NCI-H187 (cell line): ENCODE results near the gene KRTAP10-9.
A peak's percentile ranks its signal among the peaks of the same experiment; 100 is the strongest.
"Not testable (repeated sequence)": the region's sequence is repeated elsewhere in the genome, so short reads cannot be mapped to it uniquely, and the experiment has no call there.

Experiments used
- DNase-seq, 2 experiments: peaks; one replicate each; lab custom pipeline; 2025; lab: John Stamatoyannopoulos, UW

Gene KRTAP10-9

DNA sequence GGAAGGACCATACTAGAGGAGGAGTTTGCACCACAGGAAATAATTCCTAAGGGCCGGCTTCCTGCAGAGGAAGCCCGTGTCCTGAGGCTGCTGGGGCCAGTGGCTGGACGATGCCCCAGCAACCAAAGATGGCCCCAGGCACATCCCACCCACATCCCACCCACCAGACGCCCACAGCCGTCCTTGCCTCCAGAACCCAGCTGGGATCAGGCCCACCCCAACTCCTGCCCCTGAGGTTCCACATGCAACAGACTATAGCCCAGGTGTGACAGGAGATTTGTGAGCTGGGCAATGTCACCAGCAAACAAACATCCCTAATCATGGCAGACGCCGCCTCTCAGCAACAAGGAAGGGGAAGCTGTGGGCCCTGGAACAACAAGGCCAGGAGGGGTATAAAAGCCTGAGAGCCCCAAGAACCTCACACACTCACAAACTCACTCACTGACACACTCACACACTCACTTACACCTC lies at the start of gene KRTAP10-9:
Gene KRTAP10-9, plus strand, starts transcription at position 421 of the 471 bp plus-strand sequence. CDS start 79 bp downstream, outside the sequence.
- DNase-seq, result no peak

DNA sequence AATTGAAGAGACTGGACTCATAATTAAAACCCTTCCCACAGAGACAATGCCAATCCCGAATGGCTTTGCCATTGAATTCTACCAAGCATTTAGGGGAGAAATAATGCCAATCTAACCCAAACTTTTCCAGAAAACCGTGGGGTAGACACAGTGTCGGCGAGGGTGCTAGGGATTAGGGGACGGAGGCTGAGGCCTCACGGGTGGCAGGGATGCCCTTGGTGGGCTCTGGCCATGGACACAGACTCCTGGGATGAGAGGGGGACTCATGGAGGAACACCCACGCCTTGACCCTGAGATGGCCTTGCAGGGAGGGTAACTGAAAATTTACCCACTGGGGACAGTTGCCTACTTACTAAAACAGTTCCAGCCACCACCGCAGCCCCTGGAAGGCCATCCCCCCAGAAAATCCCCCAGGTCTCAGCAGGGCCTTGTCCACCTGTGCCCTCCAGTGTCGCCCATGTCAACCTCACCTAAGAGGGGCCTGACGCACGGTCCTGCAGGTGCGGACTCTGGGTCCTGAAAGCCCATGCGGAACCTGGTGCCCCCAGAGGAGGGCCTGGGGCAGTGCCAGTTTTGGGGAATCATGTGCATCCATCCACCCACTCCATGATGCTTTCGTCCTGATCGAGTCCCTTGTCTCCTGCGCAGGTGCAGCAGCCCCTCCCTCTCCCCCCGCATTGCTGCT lies 48.4 kb upstream of the KRTAP10-9 start:
- DNase-seq, result no peak

DNA sequence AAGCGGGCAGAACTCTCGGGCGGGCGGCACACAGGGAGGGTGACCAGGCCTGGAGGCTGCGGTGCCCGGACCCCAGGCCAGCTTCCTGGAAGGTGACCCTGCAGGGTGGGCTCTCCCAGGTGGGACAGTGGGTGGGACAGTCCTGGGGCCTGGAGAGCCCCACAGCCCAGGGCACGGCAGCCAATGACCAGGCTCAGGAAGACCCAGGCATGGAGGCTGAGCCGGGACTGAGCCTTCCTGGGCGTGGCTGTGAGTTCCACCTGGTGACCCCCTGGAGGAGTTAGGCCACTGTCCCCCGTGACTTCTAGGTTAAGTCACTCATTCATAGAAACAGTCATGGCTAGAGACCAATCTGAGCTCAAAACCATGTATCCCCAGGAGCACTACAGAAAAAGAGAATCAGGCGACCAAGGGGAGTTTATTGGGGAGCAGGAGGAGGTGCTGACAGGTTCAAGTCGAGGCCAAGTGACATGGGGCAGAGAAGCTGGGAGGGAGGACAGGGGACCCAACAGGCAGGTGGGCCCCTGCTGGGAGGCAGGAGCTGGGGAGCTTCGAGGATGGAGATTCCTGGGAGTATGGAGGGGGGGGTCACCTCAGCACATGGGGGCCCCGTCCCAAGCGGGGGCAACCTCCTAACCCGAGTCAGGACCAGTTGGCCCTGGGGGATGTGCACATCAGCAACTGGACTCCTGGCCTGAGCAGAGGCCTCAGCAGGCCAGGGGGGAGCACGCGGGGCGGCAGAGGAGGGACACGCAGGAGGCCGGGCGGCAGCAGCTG lies 47.6 kb upstream of the KRTAP10-9 start:
- DNase-seq, result no peak

- no peak for DNase-seq
These were observed 47.1 kb upstream of the KRTAP10-9 start for GRCh38 chr21:44579833-44580144.

DNA sequence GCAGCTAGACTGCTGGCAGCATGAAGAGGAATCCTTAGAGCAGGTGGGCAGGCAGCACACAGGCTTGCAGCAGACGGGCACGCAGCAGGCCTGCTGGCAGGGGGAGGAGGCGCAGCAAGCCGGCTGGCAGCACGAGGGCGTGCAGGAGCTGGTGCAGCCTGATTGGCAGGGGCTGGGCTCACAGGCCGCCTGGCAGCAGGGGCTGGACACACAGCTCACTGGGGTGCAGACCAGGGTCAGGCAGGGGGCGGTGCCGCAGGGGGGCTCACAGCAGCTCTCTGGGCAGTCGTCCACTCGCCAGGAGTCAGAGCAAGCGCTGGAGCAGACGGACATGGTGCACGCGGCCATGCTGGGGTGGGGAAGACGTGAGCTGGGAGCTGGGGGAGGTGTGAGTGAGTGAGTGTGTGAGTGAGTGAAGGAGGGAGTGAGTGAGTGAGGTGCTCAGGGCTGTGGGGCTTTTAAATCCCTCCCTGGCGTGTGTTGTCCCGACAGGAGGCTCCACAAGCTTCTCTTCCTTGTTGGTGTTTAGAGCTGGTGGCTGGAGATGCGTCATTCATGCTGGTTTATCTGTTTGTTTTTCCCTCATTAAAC lies 46.6 kb upstream of the KRTAP10-9 start, which contains the start of gene KRTAP10-5:
Gene KRTAP10-5, minus strand, starts transcription at position 374 of the 591 bp plus-strand sequence. Its CDS starts 26 bp downstream, at position 348.
- not testable (repeated sequence) for DNase-seq

- no peak for DNase-seq
These were observed 45.7 kb upstream of the KRTAP10-9 start for GRCh38 chr21:44581158-44581557.

DNA sequence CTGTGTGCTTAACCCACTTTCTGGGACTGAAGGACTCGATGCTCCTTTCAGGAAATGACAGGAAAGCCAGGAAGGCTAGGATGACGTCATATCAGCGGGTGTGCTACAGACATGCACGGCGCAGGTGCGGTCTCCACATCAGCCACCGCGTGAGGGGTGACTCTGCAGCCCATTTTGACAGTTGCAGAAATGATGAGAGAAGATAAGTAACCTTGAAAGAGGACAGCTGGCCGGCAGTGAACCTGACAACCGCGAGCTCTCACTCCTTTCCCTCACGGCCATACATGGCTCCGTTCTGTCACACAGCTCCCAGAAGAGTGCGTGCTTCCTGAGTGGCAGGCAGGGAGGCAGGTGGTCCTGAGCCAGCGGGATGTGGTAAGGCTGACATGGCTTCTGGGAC lies 44.8 kb upstream of the KRTAP10-9 start:
- DNase-seq, result no peak

- no peak for DNase-seq
These were observed 43.6 kb upstream of the KRTAP10-9 start for GRCh38 chr21:44583089-44583799.

GRCh38 chr21:44583800-44584147 lies 43.1 kb upstream of the KRTAP10-9 start:
- no peak for DNase-seq

DNA sequence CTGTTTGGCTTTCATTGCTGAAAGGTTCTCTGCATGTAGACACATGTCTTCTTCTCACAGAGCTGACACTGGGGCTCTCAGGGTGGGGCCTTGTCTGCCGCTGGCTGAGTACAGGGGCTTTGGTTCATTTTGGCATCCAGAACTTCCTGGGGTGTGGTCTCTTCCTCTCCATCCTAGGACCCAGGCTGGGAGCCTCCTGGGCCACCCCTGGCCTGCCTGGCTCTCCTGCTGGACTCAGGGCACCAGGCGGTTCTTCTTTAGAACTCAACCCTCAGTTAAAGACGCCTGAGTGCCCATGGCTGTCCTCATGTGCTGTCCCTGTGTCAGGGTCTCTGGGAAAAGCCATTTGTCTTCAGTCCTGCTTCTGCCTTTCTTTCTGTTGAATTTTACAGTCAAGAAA lies 41.0 kb upstream of the KRTAP10-9 start:
- no peak for DNase-seq

DNA sequence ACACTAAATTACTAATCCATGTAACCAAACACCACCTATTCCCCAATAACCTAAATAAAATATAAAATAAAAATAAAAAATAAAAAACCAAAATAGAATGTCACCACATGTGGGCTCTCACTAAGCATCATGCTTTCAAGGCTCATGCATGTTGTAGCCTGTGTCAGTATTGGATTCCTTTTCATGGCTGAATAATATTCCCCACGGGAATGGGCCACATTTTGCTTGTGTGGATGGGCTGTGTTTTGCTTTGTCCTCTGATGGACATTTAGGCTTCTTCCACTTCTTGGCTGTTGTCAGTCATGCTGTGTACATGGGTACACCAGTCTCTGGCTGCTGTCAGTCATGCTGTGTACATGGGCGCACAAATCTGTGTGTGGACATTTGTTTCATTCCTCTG lies 37.8 kb upstream of the KRTAP10-9 start:
- no peak for DNase-seq

- DNase-seq, result no peak
These were observed 37.1 kb upstream of the KRTAP10-9 start for GRCh38 chr21:44589586-44590305.

- no peak for DNase-seq
These were observed 36.6 kb upstream of the KRTAP10-9 start for GRCh38 chr21:44590311-44590721.

- DNase-seq, result not testable (repeated sequence)
These were observed 35.7 kb upstream of the KRTAP10-9 start for GRCh38 chr21:44590897-44591800.

DNA sequence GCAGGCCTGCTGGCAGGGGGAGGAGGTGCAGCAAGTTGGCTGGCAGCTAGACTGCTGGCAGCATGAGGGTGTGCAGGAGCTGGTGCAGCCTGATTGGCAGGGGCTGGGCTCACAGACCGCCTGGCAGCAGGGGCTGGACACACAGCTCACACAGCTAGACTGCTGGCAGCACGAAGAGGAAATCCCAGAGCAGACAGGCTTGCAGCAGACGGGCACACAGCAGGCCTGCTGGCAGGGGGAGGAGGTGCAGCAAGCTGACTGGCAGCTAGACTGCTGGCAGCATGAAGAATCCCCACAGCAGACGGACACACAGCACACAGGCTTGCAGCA lies 35.1 kb upstream of the KRTAP10-9 start:
- DNase-seq, result not testable (repeated sequence)

DNA sequence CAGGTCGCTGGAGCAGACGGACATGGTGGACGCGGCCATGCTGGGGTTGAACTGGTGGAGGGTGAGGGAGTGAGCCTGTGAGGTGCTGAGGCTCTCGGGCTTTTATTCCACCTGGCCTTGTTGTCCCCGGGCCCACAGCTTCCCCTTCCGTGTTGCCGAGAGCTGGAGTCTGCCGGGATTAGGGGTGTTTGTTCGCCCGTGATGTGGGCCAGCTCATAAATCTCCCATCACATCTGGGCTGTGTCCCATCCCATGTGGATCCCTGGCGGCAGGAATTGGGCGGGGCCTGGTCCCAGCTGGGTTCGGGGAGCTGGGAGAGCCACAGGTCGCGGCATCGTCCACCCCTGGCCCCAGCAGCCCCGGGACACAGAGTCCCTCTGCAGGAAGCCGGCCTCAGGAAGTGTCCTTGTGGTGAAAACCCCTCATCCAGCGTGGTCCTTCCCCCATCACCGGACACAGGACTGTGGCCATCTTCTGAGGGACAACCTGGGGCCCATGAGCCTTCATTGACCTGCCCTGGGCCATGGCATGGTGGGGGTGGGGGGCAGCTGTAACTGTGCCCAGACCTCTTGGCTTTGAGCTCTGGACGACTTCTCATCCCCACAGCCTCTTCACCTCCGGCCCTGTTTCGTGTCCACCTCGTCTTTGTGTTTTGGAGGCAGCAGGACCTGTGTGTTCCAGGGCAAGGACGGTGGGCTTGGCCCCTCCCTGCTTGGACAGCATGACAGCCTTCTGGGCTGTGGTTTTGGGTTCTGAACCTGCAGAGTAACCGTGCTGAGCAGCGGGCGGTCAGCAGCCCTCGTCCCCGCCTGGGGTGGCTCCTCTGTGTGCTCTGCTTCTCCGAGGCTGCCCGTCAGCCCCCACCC lies 34.2 kb upstream of the KRTAP10-9 start, which contains the start of gene KRTAP10-6:
Gene KRTAP10-6, minus strand, starts transcription at position 60 of the 866 bp plus-strand sequence. Its CDS starts 21 bp downstream, at position 39.
- no peak for DNase-seq

DNA sequence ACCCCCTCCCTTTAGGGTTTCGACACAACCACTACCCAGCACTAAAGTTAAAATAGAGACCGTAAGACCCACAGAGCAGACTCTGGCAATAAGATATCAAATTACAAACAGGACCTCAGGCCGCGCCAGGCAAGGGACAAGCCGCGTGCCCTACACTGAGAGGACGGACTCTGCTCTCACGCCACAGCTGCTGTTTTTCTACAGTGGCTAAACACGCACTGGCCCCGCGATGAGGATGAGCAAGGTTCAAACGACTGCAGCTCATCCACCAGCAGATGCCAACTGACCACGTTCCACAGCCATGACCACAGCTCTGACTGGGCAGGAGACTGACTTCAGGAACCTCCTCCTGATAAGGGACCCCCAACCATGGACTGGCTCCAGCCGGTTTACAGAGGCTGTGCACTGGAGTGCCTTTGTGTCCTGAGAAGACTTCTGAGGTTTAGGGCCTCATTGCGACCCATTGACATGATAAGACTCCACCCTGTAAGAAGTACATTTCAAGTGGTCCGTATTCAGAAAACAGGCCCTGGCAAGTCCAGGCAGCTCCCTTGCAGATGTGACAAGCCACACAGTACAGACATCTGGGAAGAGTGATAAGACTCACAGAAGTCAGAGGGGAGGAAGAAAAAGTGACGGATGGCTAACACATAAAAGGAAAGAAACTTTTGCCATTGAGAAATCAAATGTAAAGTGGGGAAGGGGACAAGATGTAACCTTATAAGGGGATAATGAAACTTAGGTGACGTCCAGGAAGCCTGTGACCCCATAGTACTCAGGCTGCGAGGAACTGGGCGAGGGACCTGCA lies 33.1 kb upstream of the KRTAP10-9 start:
- peak; percentile 58 to 84 for DNase-seq

GRCh38 chr21:44594406-44594916 lies 32.4 kb upstream of the KRTAP10-9 start:
- DNase-seq, result peak in 1 of 2 experiments; percentile 36
